Kidney capillary endothelial cell (primary cell): ENCODE measurements around the gene KCNK18.
A peak's percentile ranks its signal among the peaks of the same experiment; 100 is the strongest.
"Not testable (repeated sequence)": the region's sequence is repeated elsewhere in the genome, so short reads cannot be mapped to it uniquely, and the experiment has no call there.

Experiments used
- DNase-seq: peaks from one replicate; pipeline ENCODE4 v3.0.0-alpha.2; 2018; ENCODE audit warnings: low spot score

The KCNK18 gene

DNA sequence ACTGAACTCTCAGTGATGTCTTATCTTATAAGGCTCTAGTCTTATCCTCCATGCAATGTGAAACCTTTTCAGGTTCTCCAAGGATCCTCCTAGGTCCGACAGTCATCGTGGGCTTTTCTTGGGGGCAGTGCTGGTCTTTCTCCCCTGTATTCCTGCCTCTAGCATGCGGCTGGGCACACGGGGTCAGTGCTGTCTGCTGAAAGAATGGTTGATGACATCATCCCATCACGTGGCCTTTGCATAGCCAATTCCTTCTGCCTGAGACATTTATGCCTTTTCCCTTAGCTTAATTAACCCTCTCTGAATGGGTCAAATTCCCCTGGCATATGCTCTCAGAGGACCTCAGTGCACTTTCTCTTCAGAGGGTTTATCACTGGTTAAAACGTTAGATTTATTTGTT is 27.0 kb upstream of the KCNK18 start:
- no peak for DNase-seq

DNA sequence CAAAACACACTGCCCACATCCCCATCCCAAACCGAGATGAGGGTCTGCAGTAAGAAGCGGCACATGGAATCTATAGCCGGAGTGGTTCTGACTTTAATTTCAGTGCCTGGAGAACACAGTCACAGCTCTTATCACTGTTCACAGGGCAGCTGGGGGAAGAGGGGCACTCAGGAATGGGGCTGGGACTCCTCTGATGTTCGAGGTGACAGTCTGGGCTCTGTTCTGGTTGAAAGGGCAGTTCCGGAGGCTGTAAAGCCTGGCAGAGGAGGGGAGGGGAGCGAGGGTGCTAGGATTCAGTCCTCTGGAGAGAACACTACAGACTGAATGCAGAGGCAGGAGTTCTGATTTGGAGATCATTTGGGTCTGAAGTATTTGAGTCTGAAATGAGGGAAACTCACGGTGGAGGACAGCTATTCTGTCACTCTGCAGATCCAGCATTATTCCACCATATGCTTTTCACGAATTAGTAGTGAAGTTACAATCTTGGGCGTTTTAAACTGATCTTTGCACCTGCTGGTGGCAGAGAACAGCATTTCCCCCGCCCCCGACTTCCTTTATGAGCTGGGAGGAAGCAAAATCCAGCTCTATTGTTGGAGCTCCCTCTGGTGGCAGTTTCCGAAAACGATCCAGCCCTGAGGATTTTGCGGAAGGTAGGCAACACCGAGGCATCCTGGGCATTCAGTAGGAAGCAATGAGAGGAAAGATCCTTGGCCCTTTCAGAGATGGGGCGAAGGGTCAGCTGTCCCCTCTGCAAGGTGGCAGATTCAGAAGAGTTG is 22.7 kb upstream of the KCNK18 start:
- peak; percentile 73 for DNase-seq

DNA sequence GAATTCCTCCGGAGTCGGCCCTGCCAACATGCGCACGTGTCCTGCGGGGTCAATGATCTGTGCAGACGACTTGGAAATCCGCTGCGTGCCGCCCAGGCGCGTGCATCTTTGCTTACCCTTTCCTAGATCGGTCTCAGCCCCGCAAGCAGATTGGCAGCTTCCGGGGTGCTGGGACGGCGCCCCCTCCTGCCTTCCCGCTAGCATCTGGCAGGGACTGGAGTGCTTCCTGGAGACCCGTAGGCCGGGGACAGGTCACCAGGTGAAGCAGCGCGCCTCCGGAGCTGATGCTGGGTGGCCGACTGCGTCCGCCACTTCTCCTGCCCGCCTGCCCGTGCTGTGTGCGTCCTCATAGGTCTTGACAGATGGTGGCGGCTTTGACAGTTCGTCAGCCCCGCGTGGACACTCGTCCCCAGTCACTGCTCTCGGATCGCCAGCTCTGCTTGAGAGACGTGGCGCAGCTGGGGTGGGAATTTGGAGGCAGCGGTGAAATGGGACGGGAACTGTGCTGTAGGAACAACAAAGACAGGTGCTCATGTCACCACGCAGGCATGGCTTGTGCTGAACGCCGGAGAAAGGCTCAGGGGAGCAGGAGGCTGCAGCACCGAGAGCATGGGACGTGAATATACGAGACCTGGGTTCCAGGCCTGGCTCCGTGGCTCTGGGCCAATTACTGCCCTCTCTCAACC is 21.9 kb upstream of the KCNK18 start:
- DNase-seq = no peak

DNA sequence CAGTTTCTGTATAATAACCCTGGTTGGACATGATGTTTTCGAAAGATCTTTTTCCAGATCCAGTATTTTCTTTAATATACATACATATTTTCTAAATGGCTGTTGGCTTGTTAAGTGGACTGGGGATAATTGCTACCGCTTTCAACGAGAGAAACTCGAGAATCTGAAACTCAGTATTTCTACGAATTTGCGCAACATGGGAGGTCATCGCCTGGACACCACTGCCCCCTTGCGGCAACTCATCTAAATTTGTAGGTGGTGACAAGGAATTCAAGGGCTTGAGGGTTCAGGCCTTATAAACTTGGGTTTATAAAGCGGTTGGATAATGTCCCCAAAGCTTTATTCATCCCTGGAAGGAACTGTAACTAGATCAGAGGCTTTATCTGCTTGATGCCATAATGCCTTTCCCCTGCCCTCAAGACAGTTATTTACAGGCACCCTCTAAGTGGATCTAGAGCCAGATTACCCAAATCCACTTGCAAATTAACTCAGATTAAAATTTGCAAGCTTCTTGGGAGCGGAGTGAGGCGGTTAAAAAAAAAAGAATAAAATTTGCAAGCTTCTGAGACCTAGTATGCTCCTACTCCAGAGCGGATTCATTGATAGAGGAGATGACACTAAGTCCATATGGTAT is 21.3 kb upstream of the KCNK18 start:
- DNase-seq = peak; percentile 66

DNA sequence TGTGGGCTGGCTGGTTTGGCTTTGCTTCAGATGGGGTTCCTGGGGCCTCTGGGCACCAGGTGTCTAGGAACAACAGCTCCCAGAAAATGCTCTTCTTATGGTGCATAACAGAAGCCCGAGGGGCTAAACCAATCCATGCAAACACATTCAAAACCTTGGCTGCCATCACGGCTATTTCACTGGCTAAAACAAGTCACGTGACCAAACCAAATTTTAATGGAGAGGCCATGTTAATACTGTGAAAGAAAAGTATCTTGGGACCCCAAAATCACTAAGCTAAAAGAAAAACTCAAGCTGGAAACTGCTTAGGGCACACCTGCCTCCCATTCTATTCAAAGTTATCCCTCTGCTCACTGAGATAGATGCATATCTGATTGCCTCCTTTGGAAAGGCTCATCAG is 19.1 kb upstream of the KCNK18 start:
- DNase-seq = no peak

DNA sequence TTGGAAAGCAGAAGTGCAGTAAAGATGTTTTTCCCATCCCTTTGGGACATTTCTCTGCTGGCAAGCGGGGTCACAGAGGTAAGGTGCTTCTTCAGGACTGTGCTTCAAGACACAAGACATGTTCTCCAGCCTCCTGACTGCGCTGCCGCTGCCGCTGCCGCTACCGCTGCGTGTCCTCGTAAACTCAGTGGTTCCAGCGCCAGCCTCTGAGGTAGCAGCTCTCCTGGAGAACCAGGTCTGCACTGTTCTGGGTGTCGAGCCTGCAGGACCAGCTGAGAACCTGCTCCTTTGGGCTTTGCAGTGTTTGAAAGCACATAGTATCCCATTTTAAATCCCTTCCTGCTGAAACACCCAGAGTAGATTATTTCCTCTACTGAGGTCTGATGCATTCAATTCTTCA is 13.0 kb upstream of the KCNK18 start:
- DNase-seq = no peak

DNA sequence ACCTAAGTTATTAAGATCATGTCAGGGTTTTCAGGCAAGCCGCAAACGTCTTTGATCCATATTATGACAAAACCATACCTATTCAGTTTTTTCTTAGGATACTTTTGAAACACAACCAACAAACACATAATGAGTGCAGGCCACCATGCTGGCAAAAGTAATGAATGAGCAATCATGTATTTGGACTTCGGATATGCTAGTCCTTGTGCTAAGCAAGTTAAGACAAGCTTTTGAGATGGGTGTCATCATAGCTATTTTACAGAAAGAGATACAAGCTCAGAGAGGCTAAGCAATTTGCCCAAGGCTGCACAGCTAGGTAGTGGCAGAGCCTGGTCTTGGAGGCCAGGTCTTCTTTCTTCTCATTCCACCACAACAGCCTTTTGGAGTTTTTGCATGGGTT is 12.5 kb upstream of the KCNK18 start:
- no peak for DNase-seq

DNA sequence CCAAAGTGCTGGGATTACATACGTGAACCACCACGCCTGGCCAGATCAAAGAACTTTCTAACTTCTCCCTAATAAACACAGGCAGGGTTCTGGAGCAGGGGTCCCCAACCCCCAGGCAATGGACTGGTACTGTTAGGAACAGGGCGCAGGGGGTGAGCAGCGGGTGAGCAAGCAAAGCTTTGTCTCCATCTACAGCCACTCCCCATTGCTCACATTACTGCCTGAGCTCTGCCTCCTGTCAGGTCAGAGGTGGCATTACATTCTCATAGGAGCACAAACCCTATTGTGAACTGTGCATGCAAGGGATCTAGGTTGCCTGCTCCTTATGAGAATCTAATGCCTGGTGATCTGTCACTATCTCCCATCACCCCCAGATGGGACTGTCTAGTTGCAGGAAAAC is 11.5 kb upstream of the KCNK18 start:
- not testable (repeated sequence) for DNase-seq

DNA sequence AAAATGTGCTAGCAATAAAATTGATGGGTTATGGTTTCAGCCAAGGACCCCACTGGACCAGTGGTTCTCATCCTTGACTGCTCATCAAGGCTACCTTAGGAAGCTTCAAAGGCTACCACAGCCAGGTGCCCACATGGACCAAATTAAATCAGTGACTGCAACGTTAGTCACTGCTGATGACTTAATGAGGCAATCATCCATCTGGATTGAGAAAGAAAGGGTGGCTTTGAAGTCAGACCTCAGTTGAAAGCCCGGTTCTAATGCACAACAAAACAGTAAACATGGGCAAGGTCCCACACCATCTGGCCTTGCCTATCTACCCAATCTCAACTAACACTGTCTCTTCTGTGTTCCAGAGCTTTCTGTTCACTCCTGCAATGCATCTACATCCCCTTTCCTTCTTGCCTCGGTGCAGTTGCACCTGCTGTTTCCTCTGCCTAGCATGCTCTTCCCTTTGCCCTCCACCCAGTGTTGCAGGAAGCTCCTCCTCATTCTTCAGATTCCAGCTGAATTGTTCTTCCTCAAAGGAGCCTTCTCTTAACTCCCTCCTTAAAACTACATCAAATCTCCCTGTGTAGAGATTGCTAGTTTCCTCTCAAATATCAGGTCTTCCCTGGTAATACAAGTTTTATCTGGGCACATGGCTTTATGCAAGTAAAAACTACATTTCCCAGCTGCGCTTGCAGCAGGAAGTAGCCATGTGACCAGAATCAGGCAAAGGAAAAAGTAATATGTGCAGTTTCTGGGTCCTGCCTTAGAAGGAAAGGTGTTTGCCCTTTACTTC is 10.3 kb upstream of the KCNK18 start:
- DNase-seq = no peak

DNA sequence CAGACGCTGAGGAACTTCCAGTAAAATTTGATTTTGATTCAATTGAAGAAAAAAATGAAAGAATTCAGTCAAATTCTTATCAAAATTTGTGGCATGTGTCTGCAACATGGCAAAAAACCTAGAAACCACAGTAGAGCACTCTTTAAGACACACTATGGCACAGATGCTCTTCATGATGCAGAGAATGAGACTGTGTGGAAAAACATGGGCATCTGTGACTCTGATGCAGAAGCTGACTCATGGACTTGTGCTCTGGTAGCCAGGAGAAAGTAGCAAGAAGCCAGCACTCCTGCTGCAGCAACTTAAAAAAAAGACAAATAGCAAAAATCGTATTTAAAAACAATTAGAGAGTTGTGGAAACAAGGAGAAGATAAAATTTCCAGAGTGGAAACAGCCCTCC is 8.9 kb upstream of the KCNK18 start:
- no peak for DNase-seq

DNA sequence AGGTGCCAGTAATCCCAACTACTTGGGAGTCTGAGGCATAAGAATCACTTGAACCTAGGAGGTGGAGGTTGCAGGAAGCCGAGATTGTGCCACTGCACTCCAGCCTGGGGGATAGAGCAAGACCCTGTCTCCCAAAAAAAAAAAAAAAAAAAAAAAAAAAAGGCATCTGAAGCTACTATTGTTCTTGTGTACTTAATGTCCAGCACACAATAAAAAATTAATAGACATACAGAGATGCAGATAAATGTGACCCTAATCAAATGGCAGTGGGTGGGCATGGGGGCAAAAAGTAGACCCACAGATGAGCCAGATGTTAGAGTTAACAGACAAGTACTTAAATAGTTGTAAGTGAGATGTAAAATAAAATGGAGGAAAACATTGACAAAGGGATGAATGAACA is 7.7 kb upstream of the KCNK18 start:
- DNase-seq = no peak

DNA sequence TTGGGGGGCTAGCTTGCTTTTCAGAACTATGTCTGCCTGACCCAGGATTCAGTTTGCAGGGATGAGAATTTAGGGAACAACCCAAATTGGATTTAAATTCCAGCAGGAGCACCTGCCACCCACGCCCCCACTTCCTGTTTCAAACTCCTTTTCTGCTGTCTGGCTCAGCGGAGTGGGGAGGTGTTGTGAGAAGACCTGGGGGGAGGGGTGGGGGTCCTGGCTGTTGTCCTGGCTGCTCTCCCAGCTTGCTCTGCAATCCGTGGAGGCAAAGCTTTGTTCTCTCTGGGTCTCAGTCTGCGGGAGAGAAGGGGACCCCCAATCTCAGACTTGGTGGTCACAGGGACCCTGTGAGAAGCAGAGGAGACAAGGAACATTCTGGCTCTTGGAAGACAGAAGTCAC is 799 bp downstream of the KCNK18 start:
- no peak for DNase-seq

DNA sequence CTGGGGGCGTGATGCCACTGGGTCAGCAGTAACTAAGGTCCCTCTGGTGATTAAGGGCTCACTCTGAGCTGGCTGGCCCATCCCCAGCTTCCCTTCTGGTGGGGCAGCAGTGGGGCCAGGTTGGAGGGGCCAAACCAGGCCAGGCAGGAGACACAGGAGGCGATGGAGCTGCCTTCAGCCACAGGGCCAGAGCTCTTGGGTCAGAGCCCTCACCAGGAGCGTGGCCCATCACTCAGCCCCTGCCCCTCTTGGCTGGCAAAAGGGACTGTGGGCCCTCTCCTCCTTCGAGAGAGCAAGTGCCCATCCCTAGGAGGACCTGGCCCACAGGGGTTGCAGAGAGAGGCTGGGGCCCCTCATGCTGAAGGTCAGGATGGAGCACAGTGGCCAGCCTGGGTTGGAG is 4.5 kb downstream of the KCNK18 start:
- no peak for DNase-seq

DNA sequence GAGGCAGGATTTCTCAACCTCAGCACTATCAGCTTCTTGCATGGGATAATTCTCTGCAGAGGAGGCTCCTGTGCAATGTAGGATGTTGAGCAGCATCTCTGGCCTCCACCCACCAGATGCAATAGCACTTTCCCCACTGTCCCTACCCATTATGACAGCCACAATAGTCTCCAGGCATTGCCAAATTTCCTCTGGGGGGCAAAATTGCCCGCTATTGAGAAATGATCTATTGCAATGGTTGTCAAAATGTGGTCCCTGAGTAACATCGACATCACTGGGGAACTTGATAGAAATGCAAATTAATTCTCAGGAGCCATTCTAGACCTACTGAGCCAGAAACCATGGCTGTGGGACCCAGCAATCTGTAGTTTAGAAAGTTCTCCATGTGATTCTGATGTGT is 7.0 kb downstream of the KCNK18 start:
- no peak for DNase-seq

DNA sequence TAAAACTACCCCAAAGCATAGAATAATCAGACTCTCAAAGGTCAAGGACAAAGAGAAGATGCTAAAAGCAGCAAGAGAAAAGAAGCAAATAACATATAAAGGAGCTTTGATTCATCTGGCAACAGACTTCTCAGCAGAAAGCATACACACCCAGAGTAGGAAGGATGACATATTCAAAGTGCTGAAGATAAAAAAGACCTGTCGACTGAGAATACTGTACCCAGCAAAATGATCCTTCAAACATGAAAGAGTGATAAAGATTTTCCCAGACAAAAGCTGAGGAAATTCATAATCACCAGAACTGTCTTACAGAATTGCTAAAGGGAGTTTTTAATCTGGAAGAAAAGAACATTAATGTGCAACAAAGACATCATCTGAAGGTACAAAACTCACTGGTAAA is 14.9 kb downstream of the KCNK18 start:
- DNase-seq = no peak

DNA sequence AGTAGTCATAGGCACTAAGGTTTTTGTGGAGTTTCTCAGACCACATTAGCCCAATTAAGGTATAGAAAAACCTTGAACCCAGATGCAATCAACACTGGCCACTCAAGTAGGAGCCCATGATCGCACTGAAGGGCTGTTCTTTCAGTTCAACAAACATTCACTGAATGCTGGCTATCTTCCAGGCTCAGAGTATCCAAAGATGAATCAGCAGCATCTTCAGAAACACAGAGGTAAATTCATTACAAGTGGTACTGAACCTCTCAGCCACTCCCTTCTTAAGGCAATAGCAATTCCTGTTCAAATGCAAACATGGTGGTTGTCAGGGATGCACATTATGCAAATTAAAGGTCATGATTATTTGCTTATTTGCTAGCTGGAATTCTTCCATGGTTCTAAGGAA is 17.1 kb downstream of the KCNK18 start:
- no peak for DNase-seq

DNA sequence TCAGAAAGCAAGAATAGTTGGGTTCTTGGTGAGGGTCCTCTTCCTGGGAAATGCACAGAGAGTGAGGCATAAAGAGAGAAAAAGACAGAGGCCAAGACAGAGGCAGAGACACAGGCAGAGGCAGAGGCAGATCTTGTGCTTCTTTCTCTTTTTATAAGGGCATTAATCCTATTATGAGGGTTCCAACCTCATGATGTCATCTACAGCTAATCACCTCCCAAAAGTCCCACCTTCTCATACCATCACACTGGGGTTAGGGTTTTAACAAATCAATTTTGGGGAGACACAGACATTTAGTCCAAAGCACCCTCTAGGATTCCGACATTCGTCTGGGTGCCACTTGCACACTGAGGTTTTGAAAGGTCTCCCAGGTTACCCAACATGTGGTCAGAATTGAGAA is 17.8 kb downstream of the KCNK18 start:
- no peak for DNase-seq

DNA sequence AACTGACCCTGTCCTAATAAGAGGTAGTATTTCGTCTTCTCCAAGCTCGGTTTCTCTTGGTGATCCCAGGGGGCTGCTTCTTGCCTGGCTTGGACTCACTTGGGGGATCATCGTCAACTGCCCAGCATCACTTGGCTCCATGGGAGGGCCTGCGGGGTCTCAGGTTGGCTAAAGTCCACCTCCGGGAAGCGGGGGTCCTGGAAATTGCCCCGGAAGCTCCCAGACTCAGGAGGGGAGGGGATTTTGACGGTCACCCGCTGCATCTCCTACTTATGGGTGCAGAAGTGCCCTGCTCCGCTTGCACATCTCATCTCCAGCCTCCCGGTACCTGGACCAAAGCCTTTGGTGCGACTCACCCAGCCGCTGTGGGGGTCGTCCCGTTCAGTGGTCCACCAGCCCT is 18.7 kb downstream of the KCNK18 start:
- DNase-seq = no peak

DNA sequence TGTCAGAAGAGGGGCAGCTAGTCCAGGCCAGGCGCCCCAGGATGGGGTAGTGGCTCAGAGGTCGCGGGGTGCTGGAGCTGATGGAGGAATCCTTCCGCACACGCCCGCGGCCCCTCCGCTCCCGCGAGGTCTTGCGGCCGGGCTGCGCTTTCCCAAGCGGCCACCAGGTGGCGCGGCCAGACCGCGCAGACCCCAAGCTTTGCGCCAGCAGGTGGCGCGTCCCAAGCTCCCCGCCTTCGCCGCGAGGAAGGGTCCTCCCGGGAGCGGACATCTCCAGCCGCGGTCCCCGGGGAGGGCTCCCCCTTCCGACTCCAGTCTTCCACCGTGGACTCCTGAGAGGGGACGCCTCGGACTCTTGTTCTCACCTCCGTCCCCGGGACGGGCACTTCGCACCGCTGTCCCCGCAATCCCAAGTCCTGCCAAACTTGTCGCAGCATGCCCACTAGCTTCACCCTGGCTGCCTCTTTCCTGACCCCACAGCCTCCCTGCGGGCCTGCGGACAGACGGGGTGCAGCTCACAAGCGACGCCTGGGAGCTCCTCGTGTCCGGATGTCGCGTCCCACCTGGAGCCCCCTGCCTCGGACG is 19.4 kb downstream of the KCNK18 start:
- DNase-seq = peak; percentile 59

DNA sequence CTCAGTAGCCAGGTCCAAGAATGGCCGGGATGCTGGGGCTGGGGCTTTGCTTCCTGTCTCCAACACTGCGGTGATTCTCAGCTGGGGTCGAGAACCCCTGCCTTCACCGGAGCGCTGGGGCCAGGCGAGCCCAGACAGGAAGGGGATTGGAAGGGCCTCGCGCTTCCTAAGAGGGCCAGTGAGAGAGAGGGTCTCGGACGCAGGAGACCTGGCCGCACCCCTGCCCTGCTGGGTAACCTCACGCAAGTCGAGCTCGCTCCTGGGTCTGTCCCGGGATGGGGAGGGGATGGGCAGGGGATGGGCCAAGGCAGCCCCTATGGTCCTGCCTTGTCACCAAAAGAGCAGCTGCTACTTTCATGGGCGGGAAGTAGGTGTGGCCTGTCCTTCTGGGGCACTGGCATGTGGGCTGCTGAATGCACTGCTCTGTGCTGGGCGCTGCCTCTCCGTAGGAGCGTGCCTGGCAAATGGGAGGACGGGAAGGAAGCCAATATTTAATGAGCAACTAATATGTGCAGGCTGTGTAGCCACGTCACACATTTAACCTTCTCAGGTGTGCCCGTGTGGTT is 20.0 kb downstream of the KCNK18 start:
- DNase-seq = no peak

DNA sequence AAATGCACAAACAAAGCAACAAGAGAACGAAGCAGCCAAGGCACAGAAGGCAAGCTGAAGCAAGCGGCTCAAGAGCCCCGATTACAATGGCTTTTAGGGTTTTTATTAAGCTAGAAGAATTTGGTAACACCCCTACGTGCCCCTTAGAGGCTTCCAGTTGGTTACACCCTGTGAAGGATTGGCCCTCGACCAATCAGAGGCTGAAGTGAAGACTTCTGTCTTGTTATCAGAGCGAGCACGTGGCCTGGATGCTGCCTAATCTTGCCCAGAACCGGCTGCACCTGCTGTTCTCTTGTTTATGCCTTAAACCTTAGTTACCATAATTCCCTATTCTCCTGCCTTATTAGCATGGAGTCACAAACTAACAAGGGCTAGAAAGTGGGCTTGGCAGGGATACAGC is 21.4 kb downstream of the KCNK18 start:
- DNase-seq = no peak

DNA sequence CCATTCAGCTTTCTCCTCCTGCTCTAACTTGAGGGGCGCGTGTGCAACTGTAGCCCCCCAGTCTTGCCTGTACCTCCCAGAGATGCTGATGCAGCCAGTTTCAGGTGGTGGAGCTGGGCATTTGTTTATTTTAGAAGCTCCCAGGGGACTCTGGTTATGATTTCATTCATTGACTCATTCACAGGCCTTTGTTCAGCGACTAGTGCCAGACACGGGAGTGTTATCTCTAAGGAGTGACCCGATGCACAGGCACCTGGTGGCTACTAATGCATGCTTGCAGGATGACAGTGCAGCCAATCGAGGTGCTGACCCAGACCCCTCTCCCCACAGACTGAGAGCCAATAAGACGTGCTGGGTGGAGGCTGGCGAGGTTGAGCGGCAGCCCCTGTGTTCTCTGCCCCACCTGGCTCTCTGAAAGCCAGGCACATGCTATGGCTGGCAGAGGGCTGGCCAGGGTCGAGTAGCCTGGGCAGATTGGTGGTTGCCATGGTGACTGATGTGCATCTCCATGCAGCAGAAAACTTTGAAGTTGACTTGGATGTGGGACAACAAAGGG is 23.9 kb downstream of the KCNK18 start:
- peak; percentile 32 for DNase-seq
